Trophoblast cell (in vitro differentiated cells and primary cell): ENCODE results near the gene ECSCR.

Experiments used
- DNase-seq, 2 donors: peaks; one replicate each; pipeline ENCODE4 v3.0.0-alpha.2; 2016
- H2AFZ ChIP-seq: 2 replicates; pipeline ENCODE4 v1.6.1; 2013; ENCODE audit warnings: low read length, moderate library complexity, mild to moderate bottlenecking; ENCODE audit not compliant: insufficient read depth, poor library complexity
- H2AK5ac ChIP-seq: 2 replicates; pipeline ENCODE4 v1.6.1; 2013; ENCODE audit warnings: mild to moderate bottlenecking, low read length
- H2BK120ac ChIP-seq: 2 replicates; pipeline ENCODE4 v1.6.1; 2013; ENCODE audit warnings: low read length, mild to moderate bottlenecking, moderate library complexity; ENCODE audit not compliant: insufficient read depth, poor library complexity
- H2BK12ac ChIP-seq: 2 replicates; pipeline ENCODE4 v1.6.1; 2013; ENCODE audit warnings: mild to moderate bottlenecking, low read length, moderate library complexity
- H2BK5ac ChIP-seq: 2 replicates; pipeline ENCODE4 v1.6.1; 2013; ENCODE audit warnings: low read length, low read depth, moderate library complexity, mild to moderate bottlenecking; ENCODE audit not compliant: poor library complexity
- H3K14ac ChIP-seq: 2 replicates; pipeline ENCODE4 v1.6.1; 2013; ENCODE audit warnings: mild to moderate bottlenecking, low read length
- H3K18ac ChIP-seq: 2 replicates; pipeline ENCODE4 v1.6.1; 2013; ENCODE audit warnings: mild to moderate bottlenecking, low read length
- H3K23ac ChIP-seq: 2 replicates; pipeline ENCODE4 v1.6.1; 2013; ENCODE audit warnings: low read length
- H3K27ac ChIP-seq: 2 replicates; pipeline ENCODE4 v1.5.1; 2013; ENCODE audit warnings: low read depth, mild to moderate bottlenecking, inconsistent platforms, low read length, moderate library complexity
- H3K27me3 ChIP-seq: 2 replicates; pipeline ENCODE4 v1.6.1; 2013; ENCODE audit warnings: inconsistent platforms, mild to moderate bottlenecking, low read length, moderate library complexity; ENCODE audit not compliant: insufficient read depth
- H3K36me3 ChIP-seq, 2 experiments: 1 replicate in 1 of 2; 2 replicates in 1 of 2; pipeline ENCODE4 v1.6.1; 2013; ENCODE audit warnings: low read length in 2 of 2, mild to moderate bottlenecking in 2 of 2, moderate library complexity in 1 of 2; ENCODE audit not compliant: insufficient read depth in 2 of 2, control insufficient read depth in 1 of 2
- H3K4ac ChIP-seq: 2 replicates; pipeline ENCODE4 v1.6.1; 2013; ENCODE audit warnings: low read depth, mild to moderate bottlenecking, low read length, moderate library complexity
- H3K4me1 ChIP-seq, 2 experiments: 1 replicate in 1 of 2; 2 replicates in 1 of 2; pipeline ENCODE4 v1.6.1; 2013; ENCODE audit warnings: low read length in 2 of 2, mild to moderate bottlenecking in 2 of 2, moderate library complexity in 1 of 2; ENCODE audit not compliant: insufficient read depth in 2 of 2, control insufficient read depth in 1 of 2
- H3K4me2 ChIP-seq: 2 replicates; pipeline ENCODE4 v1.6.1; 2013; ENCODE audit warnings: inconsistent platforms, mild to moderate bottlenecking, low read length, moderate library complexity
- H3K4me3 ChIP-seq: 2 replicates; pipeline ENCODE4 v1.5.1; 2013; ENCODE audit warnings: mild to moderate bottlenecking, low read depth, low read length, inconsistent platforms
- H3K79me1 ChIP-seq: one replicate; pipeline ENCODE4 v1.6.1; 2013; ENCODE audit warnings: low read length
- H3K79me2 ChIP-seq: 2 replicates; pipeline ENCODE4 v1.6.1; 2013; ENCODE audit warnings: low read length, mild to moderate bottlenecking; ENCODE audit not compliant: control insufficient read depth, insufficient read depth, poor library complexity
- H3K9ac ChIP-seq: 2 replicates; pipeline ENCODE4 v1.6.1; 2013; ENCODE audit warnings: mild to moderate bottlenecking, low read length
- H3K9me3 ChIP-seq: 2 replicates; pipeline ENCODE4 v1.6.1; 2013; ENCODE audit warnings: low read depth, mild to moderate bottlenecking, control low read depth, inconsistent platforms, low read length; ENCODE audit not compliant: insufficient read depth
- H4K12ac ChIP-seq: 2 replicates; pipeline ENCODE4 v1.6.1; 2013; ENCODE audit warnings: low read depth, mild to moderate bottlenecking, low read length, moderate library complexity
- H4K8ac ChIP-seq: 2 replicates; pipeline ENCODE4 v1.6.1; 2013; ENCODE audit warnings: low read depth, mild to moderate bottlenecking, low read length, moderate library complexity
- H4K91ac ChIP-seq: one replicate; pipeline ENCODE4 v1.6.1; 2013; ENCODE audit warnings: low read depth, mild to moderate bottlenecking, low read length, moderate library complexity
- WGBS: extraction: QIAGEN DNeasy Blood & Tissue Kit; methylation state at CpG from one replicate; pipeline ENCODE4 v1.1.7; 2013; ENCODE audit warnings: missing lambda C conversion rate; ENCODE audit not compliant: insufficient read length, insufficient coverage; ENCODE audit errors: extremely low coverage; 5-methylcytosine and 5-hydroxymethylcytosine counted together

ECSCR gene

DNA sequence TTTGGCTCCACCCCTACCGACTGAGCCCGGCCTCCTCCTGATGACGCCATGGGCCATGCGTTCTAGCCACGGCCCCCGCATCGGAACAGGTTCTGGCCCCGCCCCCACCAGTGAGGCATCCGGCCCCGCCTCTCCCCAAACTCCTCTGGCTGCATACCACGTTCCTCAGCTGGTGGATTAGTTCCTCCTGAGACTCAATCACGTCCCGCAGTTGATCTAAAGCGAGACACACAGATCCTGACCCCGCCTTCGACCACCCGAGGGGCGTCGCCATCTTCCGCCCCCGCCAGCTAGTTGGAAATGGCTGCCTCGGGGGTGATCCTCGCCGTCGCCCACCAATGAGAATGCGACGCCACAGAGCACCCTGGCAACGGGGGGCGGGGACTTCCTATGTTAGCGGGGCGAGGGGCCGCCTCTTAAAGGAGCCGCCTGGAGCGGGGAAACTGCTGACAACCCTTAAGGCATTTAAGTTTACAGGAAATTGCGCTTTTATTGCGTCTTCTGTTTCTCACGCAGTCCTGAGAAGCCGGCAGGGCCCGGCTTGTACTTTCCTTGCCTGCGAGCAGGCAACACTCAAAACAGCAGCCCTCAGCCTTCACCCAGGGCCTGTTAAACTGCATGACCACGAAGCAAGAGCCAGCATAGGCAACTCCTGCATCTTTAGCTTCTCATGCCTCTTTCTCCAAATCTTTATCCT is 58.6 kb downstream of the ECSCR start, which contains the start of gene SPATA24:
SPATA24 (minus strand) TSS at position 303 of the 697 bp plus-strand sequence; CDS start at position 274, 29 bp downstream.
- Histone ChIP-seq H3K9ac (peak within 1 kb of the TSS; percentile 18), H3K23ac (no peak within 1 kb of the TSS), H2BK120ac (peak within 1 kb of the TSS; percentile 18), H3K4me3 (peak within 1 kb of the TSS; percentile 83), H4K12ac (peak within 1 kb of the TSS; percentile 36), H3K79me2 (no peaks in the 10 kb centered on the region), H3K36me3 (no peaks in the 10 kb centered on the region), H2AK5ac (no peak within 1 kb of the TSS), H2AFZ (peak within 1 kb of the TSS; percentile 42), H3K18ac (peak within 1 kb of the TSS; percentile 13), H3K27me3 (no peaks in the 10 kb centered on the region), H3K79me1 (peaks cover 9% of the 10 kb centered on the region), H3K4ac (no peak within 1 kb of the TSS), H3K14ac (peak within 1 kb of the TSS; percentile 12), H3K4me1 (peaks cover 3 to 7% of the 10 kb centered on the region in 2 experiments), H2BK5ac (peak within 1 kb of the TSS; percentile 54), H4K8ac (peak within 1 kb of the TSS; percentile 82), H4K91ac (peak within 1 kb of the TSS; percentile 75), H3K9me3 (no peaks in the 10 kb centered on the region), H3K4me2 (peak within 1 kb of the TSS; percentile 70), H2BK12ac (peak within 1 kb of the TSS; percentile 19), H3K27ac (peak within 1 kb of the TSS; percentile 87)
- DNase-seq: peak; percentile 98
- no CpG with 5 or more reads among the region's 41 CpGs for WGBS

DNA sequence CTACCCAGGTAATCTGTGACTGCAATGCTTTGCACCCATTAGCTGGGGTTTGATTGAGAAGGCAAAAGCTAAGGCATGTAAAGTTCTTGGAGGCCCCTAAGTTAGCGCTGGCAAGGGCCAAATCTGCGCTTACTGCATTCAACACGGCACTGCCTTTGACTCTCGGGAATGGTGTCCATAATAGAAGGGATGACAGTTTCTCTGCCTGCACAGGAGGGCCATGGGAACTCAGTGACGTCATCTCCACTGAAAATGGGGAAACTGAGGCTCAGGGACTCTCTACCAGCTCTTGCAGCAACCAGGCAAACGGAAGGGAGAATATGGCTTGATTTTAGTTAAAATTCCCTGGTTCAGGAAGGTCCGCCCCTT is 59.1 kb downstream of the ECSCR start:
- Histone ChIP-seq H3K27ac (peak overlapping the region; percentile 7), H3K9me3 (no peaks in the 10 kb centered on the region), H4K12ac (no peak overlapping the region), H3K9ac (peak overlapping the region; percentile 6), H2BK5ac (no peak overlapping the region), H2AFZ (peak overlapping the region; percentile 42), H3K79me1 (peaks cover 9% of the 10 kb centered on the region), H4K8ac (peak overlapping the region; percentile 82), H4K91ac (no peak overlapping the region), H3K4ac (no peak overlapping the region), H3K23ac (no peak overlapping the region), H2AK5ac (no peak overlapping the region), H2BK120ac (no peak overlapping the region), H3K27me3 (no peaks in the 10 kb centered on the region), H3K79me2 (no peaks in the 10 kb centered on the region), H3K36me3 (no peaks in the 10 kb centered on the region), H3K4me1 (peaks cover 3 to 7% of the 10 kb centered on the region in 2 experiments), H2BK12ac (no peak overlapping the region), H3K4me3 (peak overlapping the region; percentile 83), H3K4me2 (peak overlapping the region; percentile 70), H3K18ac (no peak overlapping the region), H3K14ac (no peak overlapping the region)
- WGBS: no CpG with 5 or more reads among the region's 7 CpGs
- no peak for DNase-seq

DNA sequence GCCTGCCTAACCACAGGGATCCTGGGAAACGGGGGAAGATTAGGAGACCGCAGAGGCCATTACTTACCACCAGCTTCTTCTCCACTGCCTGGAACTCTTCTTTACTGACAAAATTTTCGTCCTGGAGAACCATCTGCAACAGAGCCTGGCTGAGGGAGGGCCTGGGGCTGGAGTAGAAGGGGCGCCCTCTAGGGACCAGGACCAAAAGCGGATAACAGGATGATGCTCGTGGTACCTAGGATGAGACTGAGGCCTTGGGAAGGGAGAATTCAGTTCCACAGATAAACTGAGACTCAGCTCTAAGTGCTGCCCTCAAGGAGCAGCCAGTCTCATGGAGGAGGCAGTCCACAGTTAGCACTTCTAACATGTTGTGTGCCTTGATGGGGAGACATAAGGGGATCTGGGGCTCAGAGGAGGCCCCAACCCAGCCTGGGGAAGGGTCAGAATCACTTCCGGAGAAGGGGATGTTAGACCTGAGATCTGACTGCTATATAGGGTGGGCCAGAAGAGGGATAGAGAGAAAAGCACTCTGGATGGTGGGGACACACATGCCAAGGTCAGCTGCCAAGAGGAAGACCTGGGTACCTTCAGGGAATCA is 59.9 kb downstream of the ECSCR start:
- WGBS: no CpG with 5 or more reads among the region's 7 CpGs
- peaks cover 9% of the 10 kb centered on the region for H3K79me1 ChIP-seq

DNA sequence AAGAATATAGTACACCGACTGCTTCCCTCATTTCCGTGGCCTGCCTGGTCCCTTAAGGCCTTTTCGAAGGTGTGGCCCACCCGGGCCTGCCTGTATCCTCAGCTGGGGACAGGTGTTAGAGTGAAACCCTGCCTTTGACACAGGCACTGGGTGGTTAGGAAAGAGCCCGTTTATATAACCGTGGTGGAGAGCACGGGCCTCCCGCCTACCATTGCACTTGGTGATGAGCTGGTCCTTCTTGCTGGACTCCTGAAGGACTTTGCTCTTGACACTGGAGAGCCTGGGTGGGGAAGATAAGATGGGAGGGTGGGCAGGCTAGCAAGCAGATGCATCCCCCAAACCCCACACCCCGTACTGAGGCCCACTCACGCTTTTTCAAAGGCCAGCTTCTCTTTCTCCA is 61.0 kb downstream of the ECSCR start:
- Histone ChIP-seq H3K4me3 (no peak overlapping the region), H3K9me3 (no peaks in the 10 kb centered on the region), H4K91ac (no peak overlapping the region), H2BK5ac (no peak overlapping the region), H3K14ac (no peak overlapping the region), H3K79me2 (no peaks in the 10 kb centered on the region), H3K27me3 (no peaks in the 10 kb centered on the region), H2AFZ (no peak overlapping the region), H3K79me1 (peaks cover 9% of the 10 kb centered on the region), H3K4ac (no peak overlapping the region), H4K8ac (no peak overlapping the region), H3K4me2 (no peak overlapping the region), H3K27ac (no peak overlapping the region), H2AK5ac (no peak overlapping the region), H3K23ac (no peak overlapping the region), H2BK120ac (no peak overlapping the region), H3K4me1 (peaks cover 3 to 7% of the 10 kb centered on the region in 2 experiments), H2BK12ac (no peak overlapping the region), H3K36me3 (no peaks in the 10 kb centered on the region), H3K9ac (no peak overlapping the region), H4K12ac (no peak overlapping the region), H3K18ac (no peak overlapping the region)
- no CpG with 5 or more reads among the region's 10 CpGs for WGBS
- DNase-seq: no peak

More for the DNA sequence above, 59.9 kb downstream of the ECSCR start:
- H2BK12ac ChIP-seq: no peak overlapping the region
- H3K27ac ChIP-seq: no peak overlapping the region
- peaks cover 3 to 7% of the 10 kb centered on the region in 2 experiments for H3K4me1 ChIP-seq
- H3K4me3 ChIP-seq: no peak overlapping the region
- no peak overlapping the region for H4K91ac ChIP-seq
- no peak overlapping the region for H3K9ac ChIP-seq
- H3K36me3 ChIP-seq: no peaks in the 10 kb centered on the region
- H4K12ac ChIP-seq: no peak overlapping the region
- H2AK5ac ChIP-seq: no peak overlapping the region
- no peak overlapping the region for H3K18ac ChIP-seq
- H3K4ac ChIP-seq: no peak overlapping the region
- no peak overlapping the region for H2AFZ ChIP-seq
- no peak overlapping the region for H3K23ac ChIP-seq
- no peak overlapping the region for H2BK120ac ChIP-seq
- H3K14ac ChIP-seq: no peak overlapping the region
- H3K79me2 ChIP-seq: no peaks in the 10 kb centered on the region
- H3K9me3 ChIP-seq: no peaks in the 10 kb centered on the region
- no peak overlapping the region for H2BK5ac ChIP-seq
- no peak overlapping the region for H3K4me2 ChIP-seq
- H4K8ac ChIP-seq: no peak overlapping the region
- H3K27me3 ChIP-seq: no peaks in the 10 kb centered on the region
- DNase-seq: peak; percentile 15 to 53
